H1 (cell line): Measurements from ENCODE around the gene LTBP1. TPM values are rescaled to one million over a fixed set of nuclear protein-coding genes. Genes with fewer than 3 reads are reported as not detected.

ENCODE experiments used
- EZH2 ChIP-seq: fragments of 200-600 bp; sonication (generic); IDR thresholded peaks from 2 replicates; pipeline ENCODE4 v1.7.1; 2012; ENCODE audit warnings: low read depth, mild to moderate bottlenecking, moderate library complexity, low read length, inconsistent platforms; ENCODE audit not compliant: severe bottlenecking
- POLR2A ChIP-seq, 2 experiments: IDR thresholded peaks; 1 replicate in 1 of 2; 2 replicates in 1 of 2; pipeline ENCODE4 v1.6.1; 2011; ENCODE audit warnings: low read depth in 2 of 2, low read length in 2 of 2, mild to moderate bottlenecking in 2 of 2; ENCODE audit errors: control extremely low read depth in 1 of 2
- SP4 ChIP-seq: IDR thresholded peaks from 2 replicates; pipeline ENCODE4 v1.6.1; 2012; ENCODE audit warnings: low read length, inconsistent platforms
- SRF ChIP-seq: IDR thresholded peaks from 2 replicates; pipeline ENCODE4 v1.6.1; 2011; ENCODE audit warnings: mild to moderate bottlenecking, low read depth, low read length, moderate library complexity
- TAF1 ChIP-seq: IDR thresholded peaks from 2 replicates; pipeline ENCODE4 v1.6.1; 2011; ENCODE audit warnings: mild to moderate bottlenecking, low read depth, low read length
- polyA plus RNA-seq, 7 experiments: library from polyadenylated mRNA; depleted of rRNA in 3 of 7; stranded (reverse) in 5 of 7; unstranded in 2 of 7; fragments of >200 nt in 5 of 7; fragments of 200-250 nt in 2 of 7; gene quantifications; 1 replicate in 5 of 7; 2 replicates in 1 of 7; 4 replicates in 1 of 7; pipeline versions ENCODE4 v1.2.1 to v1.2.3, GENCODE V29; 2011 to 2013; ENCODE audit warnings: missing spikeins in 2 of 7, mixed read lengths in 2 of 7
- total RNA-seq: library from RNA; stranded (reverse); fragmentation: NEBNext Ultra II Directional; extraction: Animal tissue kit (Norgen Biotek cat#: 25700); gene quantifications from 2 replicates; pipeline ENCODE4 v1.2.1, GENCODE V29; 2021
- TF ChIP-seq, protein P1 (sequence below): fragments of 300-600 bp; sonication (generic); IDR thresholded peaks from 2 replicates; pipeline ENCODE4 v1.7.1; 2012; ENCODE audit warnings: low read length, moderate library complexity, mild to moderate bottlenecking, inconsistent platforms; ENCODE audit not compliant: insufficient replicate concordance

The LTBP1 gene
- total and polyA plus RNA-seq, 2 of the 8 experiments (the other 6 are each of a cell fraction or from before 2014, with no cell fraction given): 15.4 to 24.7 TPM

DNA sequence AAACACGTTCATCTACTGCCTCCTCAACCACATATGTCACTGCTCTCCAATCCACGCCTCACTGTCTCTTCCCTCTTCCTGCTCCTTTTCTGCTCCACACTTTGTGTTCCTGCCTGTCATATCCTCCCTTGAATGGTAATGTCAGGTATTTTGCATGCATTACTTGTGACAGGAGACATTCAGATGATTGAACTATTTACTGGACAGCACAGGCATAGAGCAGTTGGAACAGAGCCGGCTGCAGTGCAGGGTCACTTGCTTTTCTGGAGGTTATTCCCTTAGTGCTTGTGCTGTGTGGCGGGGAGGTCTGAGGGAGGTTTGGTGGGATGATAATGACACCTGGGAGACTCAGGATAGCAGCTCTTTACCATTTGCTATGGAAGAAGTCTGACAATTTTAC, 93.8 kb downstream of the LTBP1 start (continued):
- TF ChIP-seq EZH2: no peak
- TF ChIP-seq POLR2A (IDR thresholded peaks at IDR 0.05; ENCODE audit: control extremely low read depth in 1 of 2, low read depth in 2 of 2, low read length in 2 of 2): no peak
- no peak for TF ChIP-seq SP4
- no peak for TF ChIP-seq TAF1
- no peak for TF ChIP-seq SRF
- TF ChIP-seq, protein P1, sequence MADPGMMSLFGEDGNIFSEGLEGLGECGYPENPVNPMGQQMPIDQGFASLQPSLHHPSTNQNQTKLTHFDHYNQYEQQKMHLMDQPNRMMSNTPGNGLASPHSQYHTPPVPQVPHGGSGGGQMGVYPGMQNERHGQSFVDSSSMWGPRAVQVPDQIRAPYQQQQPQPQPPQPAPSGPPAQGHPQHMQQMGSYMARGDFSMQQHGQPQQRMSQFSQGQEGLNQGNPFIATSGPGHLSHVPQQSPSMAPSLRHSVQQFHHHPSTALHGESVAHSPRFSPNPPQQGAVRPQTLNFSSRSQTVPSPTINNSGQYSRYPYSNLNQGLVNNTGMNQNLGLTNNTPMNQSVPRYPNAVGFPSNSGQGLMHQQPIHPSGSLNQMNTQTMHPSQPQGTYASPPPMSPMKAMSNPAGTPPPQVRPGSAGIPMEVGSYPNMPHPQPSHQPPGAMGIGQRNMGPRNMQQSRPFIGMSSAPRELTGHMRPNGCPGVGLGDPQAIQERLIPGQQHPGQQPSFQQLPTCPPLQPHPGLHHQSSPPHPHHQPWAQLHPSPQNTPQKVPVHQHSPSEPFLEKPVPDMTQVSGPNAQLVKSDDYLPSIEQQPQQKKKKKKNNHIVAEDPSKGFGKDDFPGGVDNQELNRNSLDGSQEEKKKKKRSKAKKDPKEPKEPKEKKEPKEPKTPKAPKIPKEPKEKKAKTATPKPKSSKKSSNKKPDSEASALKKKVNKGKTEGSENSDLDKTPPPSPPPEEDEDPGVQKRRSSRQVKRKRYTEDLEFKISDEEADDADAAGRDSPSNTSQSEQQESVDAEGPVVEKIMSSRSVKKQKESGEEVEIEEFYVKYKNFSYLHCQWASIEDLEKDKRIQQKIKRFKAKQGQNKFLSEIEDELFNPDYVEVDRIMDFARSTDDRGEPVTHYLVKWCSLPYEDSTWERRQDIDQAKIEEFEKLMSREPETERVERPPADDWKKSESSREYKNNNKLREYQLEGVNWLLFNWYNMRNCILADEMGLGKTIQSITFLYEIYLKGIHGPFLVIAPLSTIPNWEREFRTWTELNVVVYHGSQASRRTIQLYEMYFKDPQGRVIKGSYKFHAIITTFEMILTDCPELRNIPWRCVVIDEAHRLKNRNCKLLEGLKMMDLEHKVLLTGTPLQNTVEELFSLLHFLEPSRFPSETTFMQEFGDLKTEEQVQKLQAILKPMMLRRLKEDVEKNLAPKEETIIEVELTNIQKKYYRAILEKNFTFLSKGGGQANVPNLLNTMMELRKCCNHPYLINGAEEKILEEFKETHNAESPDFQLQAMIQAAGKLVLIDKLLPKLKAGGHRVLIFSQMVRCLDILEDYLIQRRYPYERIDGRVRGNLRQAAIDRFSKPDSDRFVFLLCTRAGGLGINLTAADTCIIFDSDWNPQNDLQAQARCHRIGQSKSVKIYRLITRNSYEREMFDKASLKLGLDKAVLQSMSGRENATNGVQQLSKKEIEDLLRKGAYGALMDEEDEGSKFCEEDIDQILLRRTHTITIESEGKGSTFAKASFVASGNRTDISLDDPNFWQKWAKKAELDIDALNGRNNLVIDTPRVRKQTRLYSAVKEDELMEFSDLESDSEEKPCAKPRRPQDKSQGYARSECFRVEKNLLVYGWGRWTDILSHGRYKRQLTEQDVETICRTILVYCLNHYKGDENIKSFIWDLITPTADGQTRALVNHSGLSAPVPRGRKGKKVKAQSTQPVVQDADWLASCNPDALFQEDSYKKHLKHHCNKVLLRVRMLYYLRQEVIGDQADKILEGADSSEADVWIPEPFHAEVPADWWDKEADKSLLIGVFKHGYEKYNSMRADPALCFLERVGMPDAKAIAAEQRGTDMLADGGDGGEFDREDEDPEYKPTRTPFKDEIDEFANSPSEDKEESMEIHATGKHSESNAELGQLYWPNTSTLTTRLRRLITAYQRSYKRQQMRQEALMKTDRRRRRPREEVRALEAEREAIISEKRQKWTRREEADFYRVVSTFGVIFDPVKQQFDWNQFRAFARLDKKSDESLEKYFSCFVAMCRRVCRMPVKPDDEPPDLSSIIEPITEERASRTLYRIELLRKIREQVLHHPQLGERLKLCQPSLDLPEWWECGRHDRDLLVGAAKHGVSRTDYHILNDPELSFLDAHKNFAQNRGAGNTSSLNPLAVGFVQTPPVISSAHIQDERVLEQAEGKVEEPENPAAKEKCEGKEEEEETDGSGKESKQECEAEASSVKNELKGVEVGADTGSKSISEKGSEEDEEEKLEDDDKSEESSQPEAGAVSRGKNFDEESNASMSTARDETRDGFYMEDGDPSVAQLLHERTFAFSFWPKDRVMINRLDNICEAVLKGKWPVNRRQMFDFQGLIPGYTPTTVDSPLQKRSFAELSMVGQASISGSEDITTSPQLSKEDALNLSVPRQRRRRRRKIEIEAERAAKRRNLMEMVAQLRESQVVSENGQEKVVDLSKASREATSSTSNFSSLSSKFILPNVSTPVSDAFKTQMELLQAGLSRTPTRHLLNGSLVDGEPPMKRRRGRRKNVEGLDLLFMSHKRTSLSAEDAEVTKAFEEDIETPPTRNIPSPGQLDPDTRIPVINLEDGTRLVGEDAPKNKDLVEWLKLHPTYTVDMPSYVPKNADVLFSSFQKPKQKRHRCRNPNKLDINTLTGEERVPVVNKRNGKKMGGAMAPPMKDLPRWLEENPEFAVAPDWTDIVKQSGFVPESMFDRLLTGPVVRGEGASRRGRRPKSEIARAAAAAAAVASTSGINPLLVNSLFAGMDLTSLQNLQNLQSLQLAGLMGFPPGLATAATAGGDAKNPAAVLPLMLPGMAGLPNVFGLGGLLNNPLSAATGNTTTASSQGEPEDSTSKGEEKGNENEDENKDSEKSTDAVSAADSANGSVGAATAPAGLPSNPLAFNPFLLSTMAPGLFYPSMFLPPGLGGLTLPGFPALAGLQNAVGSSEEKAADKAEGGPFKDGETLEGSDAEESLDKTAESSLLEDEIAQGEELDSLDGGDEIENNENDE: no peak
